NCI-H510A treated with DMSO at 0.1 percent for 48 hours (cell line): ENCODE results near the gene ODAPH.

Experiments used
- DNase-seq: peaks from one replicate; lab custom pipeline; 2025; lab: John Stamatoyannopoulos, UW

The ODAPH gene

DNA sequence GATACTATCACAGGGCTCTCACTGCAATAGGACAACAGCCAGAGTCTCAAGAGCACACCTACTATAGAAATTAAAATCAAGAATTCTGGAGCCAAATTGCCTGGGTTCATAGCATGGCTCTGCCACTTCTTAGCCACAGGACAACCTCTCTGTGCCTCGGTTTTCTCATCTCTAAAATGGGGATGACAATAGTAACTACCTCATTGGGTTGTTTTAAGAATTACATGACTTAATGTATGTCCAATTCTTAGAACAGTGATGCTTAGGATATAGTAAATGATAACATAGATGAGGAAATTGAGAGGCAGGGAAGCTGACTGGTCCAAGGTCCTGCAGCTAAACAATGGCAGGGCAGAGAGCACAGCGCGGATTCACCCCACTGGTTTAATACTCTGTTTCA, 11.0 kb upstream of the ODAPH start:
- no peak for DNase-seq

DNA sequence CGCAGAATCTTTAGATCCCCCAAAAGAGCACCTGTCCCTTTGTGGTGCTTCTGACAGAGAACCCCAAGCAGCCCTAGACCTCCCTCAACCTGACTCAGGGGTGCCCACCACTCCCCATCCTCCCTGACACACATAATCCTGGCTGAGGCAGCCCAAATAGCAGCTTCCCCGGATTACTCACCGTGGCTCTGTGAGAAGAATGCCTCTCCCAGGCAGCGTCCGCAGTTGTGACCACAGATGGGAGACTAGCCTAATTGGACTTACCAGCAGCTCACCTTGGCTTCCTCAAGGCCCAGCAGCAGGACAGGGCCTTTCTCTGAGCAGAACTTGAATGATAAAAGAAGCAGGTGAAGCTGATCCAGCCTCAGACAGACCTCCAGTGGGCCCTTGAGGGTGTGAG, 10.3 kb upstream of the ODAPH start:
- no peak for DNase-seq

DNA sequence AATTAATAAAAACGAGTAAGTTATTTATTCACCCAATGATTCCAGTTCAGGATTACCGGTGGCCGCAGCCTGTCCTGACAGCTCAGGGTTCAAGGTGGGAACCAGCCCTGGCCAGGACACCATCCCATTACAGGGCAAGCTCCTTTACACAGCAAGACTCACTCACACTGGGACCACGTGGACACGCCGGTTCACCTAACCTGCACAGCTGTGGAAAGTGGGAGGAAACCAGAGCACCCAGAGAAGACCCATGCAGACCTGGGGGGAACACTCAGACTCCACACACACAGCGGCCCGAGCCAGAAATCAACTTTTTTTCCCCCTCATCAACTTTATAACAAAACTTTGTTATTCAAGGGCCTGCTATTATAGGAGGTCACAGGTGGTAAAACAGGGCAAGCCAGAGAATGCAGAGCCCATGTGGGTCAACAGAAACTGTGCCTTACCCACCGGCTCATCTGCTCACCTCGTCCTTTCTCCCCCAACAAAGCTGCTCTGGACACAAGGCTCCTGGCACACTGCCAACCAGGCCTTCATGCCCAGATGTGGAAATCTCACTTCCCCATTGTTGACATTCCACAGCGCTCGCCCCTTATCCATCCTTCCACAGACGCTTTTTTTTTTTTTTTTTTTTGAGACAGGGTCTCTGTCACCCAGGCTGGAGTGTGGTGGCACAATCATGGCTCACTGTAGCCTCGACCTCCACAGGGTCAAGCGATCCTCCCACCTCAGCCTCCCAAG, 8.0 kb upstream of the ODAPH start:
- DNase-seq, result no peak

DNA sequence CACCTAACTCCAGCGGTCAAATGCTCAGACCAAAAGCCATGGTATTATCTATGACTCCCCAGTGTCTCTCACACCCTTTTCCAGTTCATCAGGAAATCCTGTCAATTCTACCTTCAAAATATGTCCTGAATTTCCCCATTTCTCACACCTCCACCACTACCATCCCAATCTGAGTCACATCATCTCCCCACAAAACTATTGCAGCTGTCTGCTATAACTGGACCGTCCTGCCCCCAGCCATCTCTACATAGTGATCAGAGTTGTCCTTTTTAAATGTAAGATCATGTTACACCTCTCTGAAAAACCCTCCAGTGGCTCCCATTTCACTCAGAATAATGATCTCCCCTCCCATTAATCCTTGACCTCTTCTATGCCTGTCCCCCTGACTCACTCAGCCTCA, 6.8 kb upstream of the ODAPH start:
- no peak for DNase-seq

DNA sequence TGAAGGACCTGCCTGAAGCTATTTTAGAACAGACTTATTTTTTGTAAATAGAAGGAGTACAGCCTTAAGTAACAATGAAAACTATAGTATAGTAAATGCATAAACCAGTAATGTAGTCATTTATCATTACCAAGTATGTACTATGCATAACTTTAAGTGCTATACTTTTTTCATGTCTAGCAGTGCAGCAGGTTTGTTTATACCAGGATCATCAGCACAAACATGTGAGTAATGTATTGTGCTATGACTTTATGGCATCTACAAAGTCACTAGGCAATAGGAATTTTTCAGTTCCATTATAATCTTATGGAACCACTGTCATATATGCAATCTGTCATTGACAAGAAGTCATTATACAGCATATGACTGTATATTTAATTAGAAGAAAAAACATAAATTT, 3.4 kb upstream of the ODAPH start:
- DNase-seq, result no peak

DNA sequence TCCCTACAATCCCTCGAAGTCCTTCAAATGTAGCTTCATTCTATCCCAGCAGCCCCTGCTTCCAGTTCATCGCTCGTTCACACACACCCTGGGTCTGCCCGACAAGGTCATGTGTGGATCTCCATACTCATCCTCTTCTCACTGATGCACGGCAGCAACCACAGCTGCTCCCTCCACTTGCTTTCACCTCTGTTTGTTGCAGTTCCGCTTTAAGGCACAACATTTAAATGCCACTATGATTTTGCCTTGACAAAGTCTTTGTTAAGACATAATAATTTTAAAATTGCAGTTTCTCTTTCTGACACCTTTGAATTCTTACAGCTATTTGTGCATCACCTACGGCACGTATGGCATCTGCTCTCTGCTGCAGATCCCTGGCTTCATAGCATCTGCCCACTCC, 1.8 kb downstream of the ODAPH start:
- peak; percentile 31 for DNase-seq

DNA sequence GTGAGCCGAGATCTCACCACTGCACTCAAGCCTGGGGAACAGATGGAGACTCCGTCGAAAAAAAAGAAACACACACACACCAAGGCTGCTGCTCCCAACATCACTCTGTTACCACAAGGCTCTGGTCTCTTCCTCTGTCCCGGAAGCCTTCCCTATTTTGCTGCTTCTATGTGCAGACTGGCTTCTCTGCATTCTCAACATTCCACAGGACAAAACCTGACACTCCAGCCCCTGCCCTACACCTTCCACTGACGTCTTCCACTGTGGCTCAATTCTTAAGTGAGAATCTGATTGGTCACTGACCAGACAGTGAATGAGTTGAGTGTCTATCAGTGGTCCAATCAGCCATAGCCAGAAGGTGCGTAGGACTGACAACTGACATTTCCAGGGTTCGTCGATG, 5.9 kb downstream of the ODAPH start:
- DNase-seq, result no peak

DNA sequence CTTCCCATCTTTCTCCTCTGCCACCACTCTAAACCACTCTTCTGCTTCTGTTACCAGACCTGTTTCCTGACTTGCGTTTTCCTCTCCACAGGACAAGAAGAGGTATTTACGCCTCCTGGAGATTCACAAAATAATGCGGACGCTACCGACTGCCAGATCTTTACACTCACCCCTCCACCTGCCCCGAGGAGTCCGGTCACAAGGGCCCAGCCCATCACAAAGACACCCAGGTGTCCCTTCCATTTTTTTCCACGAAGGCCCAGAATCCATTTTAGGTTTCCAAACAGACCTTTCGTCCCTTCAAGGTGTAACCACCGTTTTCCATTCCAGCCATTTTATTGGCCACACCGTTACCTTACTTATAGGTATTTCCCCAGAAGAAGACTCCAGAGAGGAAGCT, 8.2 kb downstream of the ODAPH start:
- DNase-seq, result no peak

DNA sequence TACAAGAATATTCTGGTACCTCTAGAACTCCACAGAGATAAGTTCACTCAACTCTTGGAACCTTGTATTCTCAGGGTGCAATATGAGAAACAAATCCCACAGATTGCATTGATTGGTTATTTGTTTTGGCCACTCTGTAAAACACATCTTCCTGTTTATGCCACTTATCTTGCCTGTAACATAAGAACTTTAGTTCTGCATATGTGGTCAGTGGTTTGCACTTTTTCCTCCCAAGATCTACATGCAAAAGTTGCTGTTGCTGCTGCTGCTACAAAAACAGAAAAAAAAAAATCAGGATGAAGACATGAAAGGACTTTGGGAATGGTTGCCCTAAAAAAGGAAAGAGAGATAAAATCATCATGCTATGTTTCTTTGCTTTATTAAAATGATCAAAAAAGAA, 9.6 kb downstream of the ODAPH start:
- no peak for DNase-seq

DNA sequence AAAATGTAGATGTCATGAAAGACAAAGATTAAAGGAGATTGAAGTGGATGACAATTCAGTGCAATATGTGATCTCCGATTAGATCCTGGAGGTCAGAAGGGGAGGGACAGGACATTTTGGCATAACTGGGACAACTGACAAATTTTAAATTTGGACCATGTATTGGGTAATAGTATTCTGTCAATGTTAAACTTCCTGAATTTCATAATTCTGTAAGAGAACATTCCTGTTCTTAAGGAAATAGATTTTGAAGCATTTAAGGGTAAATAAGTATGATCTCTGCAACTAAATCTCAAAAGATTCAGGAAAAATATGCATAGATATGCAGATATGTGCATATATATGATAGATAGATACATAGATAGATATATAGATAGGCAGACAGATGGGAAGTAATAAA, 11.0 kb downstream of the ODAPH start:
- DNase-seq, result no peak

DNA sequence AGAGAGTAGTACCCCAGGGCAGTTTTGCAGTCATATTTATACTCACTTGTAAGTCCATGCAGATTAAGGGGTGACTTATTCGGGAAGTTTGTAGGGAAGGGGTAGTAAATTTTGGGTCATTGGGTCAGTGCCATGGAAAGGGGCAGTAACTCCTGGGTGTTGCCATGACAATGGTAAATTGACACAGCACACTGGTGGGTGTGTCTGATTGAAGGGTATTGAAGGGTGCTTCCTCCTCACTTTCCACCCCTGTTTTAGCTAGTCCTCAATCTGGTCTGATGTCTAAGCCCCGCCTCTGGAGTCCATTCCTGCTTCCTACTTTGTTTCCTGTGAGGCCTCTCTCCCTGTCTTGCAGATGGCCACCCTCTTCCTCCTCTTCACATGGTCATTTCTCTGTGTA, 11.9 kb downstream of the ODAPH start:
- DNase-seq, result no peak

DNA sequence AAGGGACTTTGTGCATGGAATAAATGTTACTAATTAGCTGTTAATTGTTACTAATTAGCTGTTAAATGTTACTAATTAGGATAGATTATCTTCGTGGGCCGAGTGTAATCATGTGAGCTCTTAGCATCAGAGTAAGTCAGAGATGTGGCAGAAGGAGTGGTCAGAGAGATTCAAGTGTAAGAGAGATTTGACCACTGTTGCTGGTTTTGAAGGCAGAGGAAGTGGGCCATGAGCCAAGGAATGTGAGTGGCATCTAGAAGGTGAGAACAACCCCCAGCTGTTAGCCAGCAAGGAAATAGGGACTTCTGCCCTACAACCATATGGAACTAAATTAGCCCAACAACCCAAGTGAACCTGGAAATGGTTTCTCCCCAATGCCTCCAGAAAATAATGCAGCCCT, 28.2 kb downstream of the ODAPH start:
- no peak for DNase-seq

DNA sequence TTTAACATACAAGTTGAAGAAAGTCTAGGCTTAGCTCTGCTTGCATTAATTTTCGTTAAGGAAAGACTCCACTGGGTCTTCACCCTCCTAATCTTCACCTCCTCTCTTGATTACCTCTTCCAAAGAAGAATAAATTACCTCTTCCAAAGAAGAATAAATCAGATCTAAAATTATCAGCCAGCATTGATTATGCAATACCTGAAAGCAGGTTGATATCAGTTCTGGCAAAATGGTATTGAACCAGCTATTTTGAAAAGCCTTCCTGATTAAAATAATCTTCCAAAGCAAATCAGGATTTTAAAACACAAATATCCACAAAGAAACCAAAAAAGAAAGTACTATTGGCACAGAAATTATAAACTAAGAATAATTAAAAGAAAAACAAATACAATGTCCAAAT, 37.5 kb downstream of the ODAPH start:
- no peak for DNase-seq

DNA sequence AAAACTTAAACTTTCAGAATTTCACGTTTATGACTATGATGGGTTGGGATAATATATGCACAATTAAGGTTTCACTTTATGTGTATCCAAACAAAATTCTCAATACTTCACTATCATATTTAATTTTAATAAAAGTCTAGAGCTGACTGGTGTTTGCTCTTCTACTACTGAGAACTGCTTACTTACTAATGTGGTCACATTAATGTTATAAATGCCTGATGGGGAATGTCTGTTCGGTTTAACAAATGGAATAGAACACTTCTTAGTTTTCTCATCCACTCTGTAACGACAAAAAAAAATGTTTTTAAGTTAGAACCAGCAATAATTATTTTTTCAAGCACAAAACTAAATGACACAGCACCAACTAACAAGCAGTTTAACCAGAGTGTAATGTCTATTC, 40.2 kb downstream of the ODAPH start:
- DNase-seq, result no peak

DNA sequence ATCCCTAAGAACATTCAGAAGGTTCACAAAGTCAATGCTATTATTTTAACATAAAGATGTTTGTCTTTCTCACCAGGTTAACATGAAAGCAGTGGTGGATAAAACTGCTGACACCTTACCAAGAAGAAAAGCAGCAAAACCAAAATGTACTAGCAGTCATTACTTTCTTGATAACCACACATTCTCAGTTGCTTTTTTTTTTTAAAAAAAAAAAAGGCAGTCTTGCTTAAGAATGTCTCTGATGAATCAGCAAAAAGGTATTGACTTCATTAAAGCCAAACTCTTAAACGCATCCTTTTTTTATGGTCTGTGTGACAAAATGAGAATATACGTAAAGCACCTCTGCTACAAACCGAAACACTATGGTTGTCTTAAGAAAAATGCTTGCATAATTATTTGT, 42.5 kb downstream of the ODAPH start:
- DNase-seq, result no peak

DNA sequence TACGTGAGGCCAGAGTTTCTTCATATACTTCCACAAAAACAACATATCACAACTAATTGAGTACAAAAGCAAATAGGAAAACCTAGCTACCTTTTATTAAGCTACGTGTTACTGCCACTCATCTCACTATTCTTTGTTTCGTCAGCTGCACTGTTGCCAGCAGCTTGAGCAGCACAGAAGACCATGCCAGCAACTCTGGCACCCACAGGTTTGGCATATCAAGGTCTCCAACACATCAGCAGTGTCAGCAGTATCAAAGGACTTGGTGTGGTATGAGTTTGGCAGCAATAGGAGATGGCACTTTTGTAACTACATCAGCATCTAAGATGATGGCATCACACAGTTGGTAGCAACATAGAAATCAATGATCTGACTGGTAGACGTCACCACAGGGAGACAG, 43.8 kb downstream of the ODAPH start:
- DNase-seq, result no peak

DNA sequence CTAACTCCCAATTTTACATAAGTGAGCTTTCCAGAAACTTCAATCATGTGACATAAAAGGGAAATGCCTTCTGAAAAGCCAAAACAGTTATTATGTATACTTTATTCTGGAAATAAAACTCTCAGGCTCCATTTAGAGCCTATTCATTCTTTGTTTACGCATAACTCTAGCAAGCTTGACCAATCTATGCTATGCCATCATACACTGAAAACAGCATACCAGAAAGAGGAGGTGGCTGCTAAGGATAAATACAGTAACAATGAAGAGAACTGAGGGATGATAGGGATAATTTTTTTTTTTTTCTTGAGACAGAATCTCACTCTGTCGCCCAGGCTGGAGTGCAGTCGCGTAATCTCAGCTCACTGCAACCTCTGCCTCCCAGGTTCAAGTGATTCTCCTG, 50.1 kb downstream of the ODAPH start:
- DNase-seq, result no peak

DNA sequence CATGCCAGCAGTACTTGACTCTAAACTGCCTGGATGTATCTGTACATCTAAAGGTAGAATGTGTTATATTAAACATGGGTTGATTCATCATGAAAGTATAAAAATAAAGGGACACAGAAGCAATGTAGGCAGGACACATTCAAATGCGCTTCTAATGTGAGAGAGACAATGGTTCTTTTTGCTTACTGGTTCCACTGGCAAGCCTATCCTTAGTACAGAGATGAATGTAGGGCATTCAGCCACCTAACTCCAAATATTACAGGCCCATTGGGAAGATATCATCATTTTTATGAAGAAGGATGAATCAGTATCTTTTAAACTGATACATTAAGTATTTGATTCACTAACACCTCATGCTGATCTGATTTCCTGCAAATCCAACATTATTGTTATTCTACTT, 56.4 kb downstream of the ODAPH start:
- DNase-seq, result no peak
